ENCODE results near the gene SYNRG.

Gene SYNRG

DNA sequence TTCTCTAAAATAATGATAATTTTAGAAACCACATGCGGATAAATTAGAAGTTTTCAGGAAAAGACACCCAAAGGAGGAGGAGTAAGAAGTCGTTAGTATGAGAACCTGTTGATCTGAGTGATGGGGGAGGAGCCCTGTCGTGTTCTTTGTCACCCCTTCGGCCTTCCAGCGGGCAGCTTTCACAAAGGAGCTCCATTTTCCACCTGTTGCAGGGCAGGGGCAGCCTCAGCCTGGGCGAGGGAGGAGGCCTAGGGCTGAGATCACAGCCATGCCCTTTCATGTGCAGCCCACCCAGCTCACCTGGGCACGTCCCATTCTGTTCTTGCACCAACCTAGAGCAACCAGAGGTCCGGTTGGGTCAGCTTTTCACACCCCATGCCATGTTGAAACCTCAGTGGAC, 114.2 kb downstream of the SYNRG start:
- Histone ChIP-seq H3K27ac (ENCODE audit: extremely low read depth, low read depth, low read length) (no peak overlapping the region), H3K4me3 (ENCODE audit: low read depth, low read length) (no peak overlapping the region), H3K9me3 (ENCODE audit: control insufficient read depth, insufficient read depth, low read depth, low read length) (no peaks in the 10 kb centered on the region), H3K4me1 (ENCODE audit: control insufficient read depth, insufficient read depth, low read length) (peaks cover 14% of the 10 kb centered on the region), H3K36me3 (ENCODE audit: control insufficient read depth in 2 of 2, insufficient read depth in 1 of 2, low read length in 2 of 2) (peaks cover 0 to 2% of the 10 kb centered on the region in 2 experiments; a peak in 2 of 3 replicates)
- CTCF ChIA-PET = interaction anchor here (0.9 to 2.2 kb wide), 4 partner anchors 9 to 122 kb away, joined by 3 to 9 read pairs (median 3); no protein-coding TSS in a partner anchor
- TF ChIP-seq MZF1 (tag by site-specific recombination; IDR thresholded peaks at IDR 0.05; ENCODE audit: borderline replicate concordance) = no peak
- peak; percentile 93 for TF ChIP-seq SCRT1 (tag by site-specific recombination; IDR thresholded peaks at IDR 0.05; ENCODE audit: borderline replicate concordance)
- TF ChIP-seq ZNF510 (tag by site-specific recombination; IDR thresholded peaks at IDR 0.05; ENCODE audit: insufficient replicate concordance) = no peak
- TF ChIP-seq ZNF37A (tag by site-specific recombination; IDR thresholded peaks at IDR 0.05) = no peak
- TF ChIP-seq, protein P1, sequence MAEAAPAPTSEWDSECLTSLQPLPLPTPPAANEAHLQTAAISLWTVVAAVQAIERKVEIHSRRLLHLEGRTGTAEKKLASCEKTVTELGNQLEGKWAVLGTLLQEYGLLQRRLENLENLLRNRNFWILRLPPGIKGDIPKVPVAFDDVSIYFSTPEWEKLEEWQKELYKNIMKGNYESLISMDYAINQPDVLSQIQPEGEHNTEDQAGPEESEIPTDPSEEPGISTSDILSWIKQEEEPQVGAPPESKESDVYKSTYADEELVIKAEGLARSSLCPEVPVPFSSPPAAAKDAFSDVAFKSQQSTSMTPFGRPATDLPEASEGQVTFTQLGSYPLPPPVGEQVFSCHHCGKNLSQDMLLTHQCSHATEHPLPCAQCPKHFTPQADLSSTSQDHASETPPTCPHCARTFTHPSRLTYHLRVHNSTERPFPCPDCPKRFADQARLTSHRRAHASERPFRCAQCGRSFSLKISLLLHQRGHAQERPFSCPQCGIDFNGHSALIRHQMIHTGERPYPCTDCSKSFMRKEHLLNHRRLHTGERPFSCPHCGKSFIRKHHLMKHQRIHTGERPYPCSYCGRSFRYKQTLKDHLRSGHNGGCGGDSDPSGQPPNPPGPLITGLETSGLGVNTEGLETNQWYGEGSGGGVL (tag by site-specific recombination; IDR thresholded peaks at IDR 0.05) = no peak
- peak; percentile 98 for TF ChIP-seq SCRT2 (tag by site-specific recombination; IDR thresholded peaks at IDR 0.05)
- POLR2A ChIA-PET = interaction anchor here (0.6 to 0.9 kb wide), 2 partner anchors 14 to 136 kb away, joined by 3 read pairs; no protein-coding TSS in a partner anchor

DNA sequence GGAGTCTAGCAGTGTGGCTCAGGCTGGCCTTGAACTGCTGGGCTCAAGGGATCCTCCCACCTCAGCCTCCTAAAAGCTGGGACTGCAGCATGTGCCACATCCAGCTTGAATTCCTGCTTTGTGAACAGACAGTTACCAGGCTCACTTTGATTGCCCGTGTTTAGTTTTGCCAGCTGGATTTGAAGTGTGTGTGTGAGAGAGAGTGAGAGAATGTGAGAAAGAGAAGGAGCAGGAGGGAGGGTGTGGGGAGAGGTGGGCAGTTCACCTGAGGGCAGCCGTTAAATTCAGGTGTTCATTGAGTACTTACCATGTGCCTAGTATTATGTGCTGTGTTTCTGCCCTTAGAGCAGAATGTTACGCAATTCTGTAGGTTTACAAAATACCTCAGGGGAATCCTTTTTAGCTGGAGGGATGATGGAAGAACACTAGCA, 114.8 kb downstream of the SYNRG start:
- H3K9me3 ChIP-seq (ENCODE audit: control insufficient read depth, insufficient read depth, low read depth, low read length) = no peaks in the 10 kb centered on the region
- no peaks in the 10 kb centered on the region; a peak in 1 of 3 replicates for H3K36me3 ChIP-seq (ENCODE audit: control insufficient read depth in 2 of 2, insufficient read depth in 1 of 2, low read length in 2 of 2)
- H3K4me1 ChIP-seq (ENCODE audit: control insufficient read depth, insufficient read depth, low read length) = peaks cover 14% of the 10 kb centered on the region
- H3K4me3 ChIP-seq (ENCODE audit: low read depth, low read length) = no peak overlapping the region
- no peak overlapping the region for H3K27ac ChIP-seq (ENCODE audit: extremely low read depth, low read depth, low read length)
- TF ChIP-seq ZFP41 (tag by site-specific recombination; IDR thresholded peaks at IDR 0.05; ENCODE audit: borderline replicate concordance) = no peak
- TF ChIP-seq TRIM28 (IDR thresholded peaks at IDR 0.05; ENCODE audit: borderline replicate concordance, low read length) = no peak
- no peak for TF ChIP-seq ZBTB8A (tag by site-specific recombination; IDR thresholded peaks at IDR 0.05)
- peak; percentile 87 for TF ChIP-seq PRDM1 (tag by site-specific recombination; IDR thresholded peaks at IDR 0.05)
- TF ChIP-seq KLF7 (tag by site-specific recombination; IDR thresholded peaks at IDR 0.05; ENCODE audit: borderline replicate concordance) = no peak
- no peak for TF ChIP-seq ZBTB1 (tag by site-specific recombination; IDR thresholded peaks at IDR 0.05)
- no peak for TF ChIP-seq GFI1B (tag by site-specific recombination; IDR thresholded peaks at IDR 0.05)
- TF ChIP-seq, protein P2, sequence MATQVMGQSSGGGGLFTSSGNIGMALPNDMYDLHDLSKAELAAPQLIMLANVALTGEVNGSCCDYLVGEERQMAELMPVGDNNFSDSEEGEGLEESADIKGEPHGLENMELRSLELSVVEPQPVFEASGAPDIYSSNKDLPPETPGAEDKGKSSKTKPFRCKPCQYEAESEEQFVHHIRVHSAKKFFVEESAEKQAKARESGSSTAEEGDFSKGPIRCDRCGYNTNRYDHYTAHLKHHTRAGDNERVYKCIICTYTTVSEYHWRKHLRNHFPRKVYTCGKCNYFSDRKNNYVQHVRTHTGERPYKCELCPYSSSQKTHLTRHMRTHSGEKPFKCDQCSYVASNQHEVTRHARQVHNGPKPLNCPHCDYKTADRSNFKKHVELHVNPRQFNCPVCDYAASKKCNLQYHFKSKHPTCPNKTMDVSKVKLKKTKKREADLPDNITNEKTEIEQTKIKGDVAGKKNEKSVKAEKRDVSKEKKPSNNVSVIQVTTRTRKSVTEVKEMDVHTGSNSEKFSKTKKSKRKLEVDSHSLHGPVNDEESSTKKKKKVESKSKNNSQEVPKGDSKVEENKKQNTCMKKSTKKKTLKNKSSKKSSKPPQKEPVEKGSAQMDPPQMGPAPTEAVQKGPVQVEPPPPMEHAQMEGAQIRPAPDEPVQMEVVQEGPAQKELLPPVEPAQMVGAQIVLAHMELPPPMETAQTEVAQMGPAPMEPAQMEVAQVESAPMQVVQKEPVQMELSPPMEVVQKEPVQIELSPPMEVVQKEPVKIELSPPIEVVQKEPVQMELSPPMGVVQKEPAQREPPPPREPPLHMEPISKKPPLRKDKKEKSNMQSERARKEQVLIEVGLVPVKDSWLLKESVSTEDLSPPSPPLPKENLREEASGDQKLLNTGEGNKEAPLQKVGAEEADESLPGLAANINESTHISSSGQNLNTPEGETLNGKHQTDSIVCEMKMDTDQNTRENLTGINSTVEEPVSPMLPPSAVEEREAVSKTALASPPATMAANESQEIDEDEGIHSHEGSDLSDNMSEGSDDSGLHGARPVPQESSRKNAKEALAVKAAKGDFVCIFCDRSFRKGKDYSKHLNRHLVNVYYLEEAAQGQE (tag by site-specific recombination; IDR thresholded peaks at IDR 0.05) = no peak
- no peak for TF ChIP-seq ZFP69B (tag by site-specific recombination; IDR thresholded peaks at IDR 0.05)
- TF ChIP-seq ZNF366 (tag by site-specific recombination; conservative IDR thresholded peaks at IDR 0.05) = peak; percentile 61; the same call in 1 of the 2 replicates
- TF ChIP-seq ZNF10 (tag by site-specific recombination; IDR thresholded peaks at IDR 0.05) = no peak
- TF ChIP-seq, protein P3, sequence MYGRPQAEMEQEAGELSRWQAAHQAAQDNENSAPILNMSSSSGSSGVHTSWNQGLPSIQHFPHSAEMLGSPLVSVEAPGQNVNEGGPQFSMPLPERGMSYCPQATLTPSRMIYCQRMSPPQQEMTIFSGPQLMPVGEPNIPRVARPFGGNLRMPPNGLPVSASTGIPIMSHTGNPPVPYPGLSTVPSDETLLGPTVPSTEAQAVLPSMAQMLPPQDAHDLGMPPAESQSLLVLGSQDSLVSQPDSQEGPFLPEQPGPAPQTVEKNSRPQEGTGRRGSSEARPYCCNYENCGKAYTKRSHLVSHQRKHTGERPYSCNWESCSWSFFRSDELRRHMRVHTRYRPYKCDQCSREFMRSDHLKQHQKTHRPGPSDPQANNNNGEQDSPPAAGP (tag by site-specific recombination; IDR thresholded peaks at IDR 0.05) = no peak
- no peak for TF ChIP-seq ZNF830 (tag by site-specific recombination; IDR thresholded peaks at IDR 0.05; ENCODE audit: low read depth)
- no peak for TF ChIP-seq ZNF433 (tag by site-specific recombination; IDR thresholded peaks at IDR 0.05; ENCODE audit: low read depth)
- no peak for TF ChIP-seq ZNF221 (tag by site-specific recombination; IDR thresholded peaks at IDR 0.05; ENCODE audit: borderline replicate concordance)
- TF ChIP-seq, protein P4, sequence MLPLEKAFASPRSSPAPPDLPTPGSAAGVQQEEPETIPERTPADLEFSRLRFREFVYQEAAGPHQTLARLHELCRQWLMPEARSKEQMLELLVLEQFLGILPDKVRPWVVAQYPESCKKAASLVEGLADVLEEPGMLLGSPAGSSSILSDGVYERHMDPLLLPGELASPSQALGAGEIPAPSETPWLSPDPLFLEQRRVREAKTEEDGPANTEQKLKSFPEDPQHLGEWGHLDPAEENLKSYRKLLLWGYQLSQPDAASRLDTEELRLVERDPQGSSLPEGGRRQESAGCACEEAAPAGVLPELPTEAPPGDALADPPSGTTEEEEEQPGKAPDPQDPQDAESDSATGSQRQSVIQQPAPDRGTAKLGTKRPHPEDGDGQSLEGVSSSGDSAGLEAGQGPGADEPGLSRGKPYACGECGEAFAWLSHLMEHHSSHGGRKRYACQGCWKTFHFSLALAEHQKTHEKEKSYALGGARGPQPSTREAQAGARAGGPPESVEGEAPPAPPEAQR (tag by site-specific recombination; IDR thresholded peaks at IDR 0.05) = no peak
- TF ChIP-seq, protein P1 (tag by site-specific recombination; IDR thresholded peaks at IDR 0.05) = no peak
- peak; percentile 47; the same call in 1 of the 2 replicates for TF ChIP-seq ZNF16 (tag by site-specific recombination; IDR thresholded peaks at IDR 0.05; ENCODE audit: low read depth)
- TF ChIP-seq ZEB2 (tag by site-specific recombination; IDR thresholded peaks at IDR 0.05) = peak; percentile 32; the same call in 1 of the 2 replicates
- CTCF ChIA-PET = interaction anchor here (0.6 to 2.2 kb wide), 6 partner anchors 10 to 121 kb away, joined by 3 to 9 read pairs (median 3); no protein-coding TSS in a partner anchor
- POLR2A ChIA-PET = interaction anchor here (0.6 to 0.9 kb wide), 2 partner anchors 11 to 136 kb away, joined by 3 read pairs; no protein-coding TSS in a partner anchor
